ENCODE results near the gene TRPM1. TPM values are rescaled to one million over a fixed set of nuclear protein-coding genes. Genes with fewer than 3 reads are reported as not detected.

Gene TRPM1
- total RNA-seq, 1 donor from 2014 or later, result not detected

- DNase-seq (ENCODE audit: low spot score), result no peak
Measured at GRCh38 chr15:31020542-31020941, 81.0 kb downstream of the TRPM1 start.

- DNase-seq (ENCODE audit: low spot score), result no peak
Measured at GRCh38 chr15:31019986-31020385, 81.5 kb downstream of the TRPM1 start.

- no peak for DNase-seq (ENCODE audit: low spot score)
Measured at GRCh38 chr15:31017311-31017710, 84.2 kb downstream of the TRPM1 start.

- DNase-seq (ENCODE audit: low spot score), result peak; percentile 42
Measured at GRCh38 chr15:31016446-31016915, 85.0 kb downstream of the TRPM1 start.

GRCh38 chr15:31014608-31014925, 87.0 kb downstream of the TRPM1 start:
- no peak for DNase-seq (ENCODE audit: low spot score)

- no peak for DNase-seq (ENCODE audit: low spot score)
Measured at GRCh38 chr15:31013863-31014607, 87.5 kb downstream of the TRPM1 start.

GRCh38 chr15:31012455-31012854, 89.1 kb downstream of the TRPM1 start:
- DNase-seq (ENCODE audit: low spot score), result no peak

- no peak for DNase-seq (ENCODE audit: low spot score)
Measured at GRCh38 chr15:31010036-31010435, 91.5 kb downstream of the TRPM1 start.

- DNase-seq (ENCODE audit: low spot score), result no peak
Measured at GRCh38 chr15:31005660-31006059, 95.9 kb downstream of the TRPM1 start.

- DNase-seq (ENCODE audit: low spot score), result no peak
Measured at GRCh38 chr15:31004220-31004733, 97.2 kb downstream of the TRPM1 start.

GRCh38 chr15:31001702-31002101, 99.8 kb downstream of the TRPM1 start:
- no peak for DNase-seq (ENCODE audit: low spot score)

- DNase-seq (ENCODE audit: low spot score), result no peak
Measured at GRCh38 chr15:30999729-31000128, 101.8 kb downstream of the TRPM1 start.

- DNase-seq (ENCODE audit: low spot score), result no peak
Measured at GRCh38 chr15:30997270-30997669, 104.3 kb downstream of the TRPM1 start.

- DNase-seq (ENCODE audit: low spot score), result no peak
Measured at GRCh38 chr15:30992249-30992864, 109.2 kb downstream of the TRPM1 start.

GRCh38 chr15:30991255-30992235, 110.0 kb downstream of the TRPM1 start, which contains the start of gene MTMR10:
MTMR10 (minus strand) TSS chr15:30991628; CDS start chr15:30991506, 122 bp downstream.
- DNase-seq (ENCODE audit: low spot score), result peak; percentile 75

- DNase-seq (ENCODE audit: low spot score), result no peak
Measured at GRCh38 chr15:30990446-30991254, 110.9 kb downstream of the TRPM1 start.

- no peak for DNase-seq (ENCODE audit: low spot score)
Measured at GRCh38 chr15:30990036-30990435, 111.5 kb downstream of the TRPM1 start.

- DNase-seq (ENCODE audit: low spot score), result no peak
Measured at GRCh38 chr15:30985081-30985531, 116.4 kb downstream of the TRPM1 start.

GRCh38 chr15:30984542-30984941, 117.0 kb downstream of the TRPM1 start:
- no peak for DNase-seq (ENCODE audit: low spot score)

GRCh38 chr15:30984118-30984517, 117.4 kb downstream of the TRPM1 start:
- DNase-seq (ENCODE audit: low spot score), result no peak

- no peak for DNase-seq (ENCODE audit: low spot score)
Measured at GRCh38 chr15:30979457-30979856, 122.1 kb downstream of the TRPM1 start.
